CD4-positive, alpha-beta T cell treated with Interleukin-15 for 4 hours (primary cell): Measurements from ENCODE around the gene DIPK1C.

Experiments used
- DNase-seq: peaks from one replicate; pipeline ENCODE4 v3.0.0-alpha.2; 2020; ENCODE audit warnings: low spot score

The DIPK1C gene

DNA sequence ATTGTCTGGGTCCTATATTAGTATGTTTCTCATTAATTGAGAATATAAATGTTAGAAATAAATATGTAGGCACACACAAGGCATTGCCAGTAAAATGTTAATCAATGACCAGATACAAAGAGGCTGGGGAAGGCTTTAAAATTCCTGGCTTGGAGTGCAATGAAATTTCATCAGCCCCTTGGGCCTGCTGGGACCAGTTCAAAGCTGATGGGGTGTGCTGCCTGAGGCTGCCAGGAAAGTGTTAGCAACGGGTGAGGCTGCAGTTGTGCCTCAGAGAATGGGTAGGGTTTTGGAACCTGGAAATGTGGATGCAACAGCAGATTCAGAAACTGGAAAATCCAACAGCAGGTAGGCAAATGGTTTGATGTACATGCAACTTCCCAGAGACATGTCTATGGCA lies 68.9 kb downstream of the DIPK1C start:
- DNase-seq = no peak

DNA sequence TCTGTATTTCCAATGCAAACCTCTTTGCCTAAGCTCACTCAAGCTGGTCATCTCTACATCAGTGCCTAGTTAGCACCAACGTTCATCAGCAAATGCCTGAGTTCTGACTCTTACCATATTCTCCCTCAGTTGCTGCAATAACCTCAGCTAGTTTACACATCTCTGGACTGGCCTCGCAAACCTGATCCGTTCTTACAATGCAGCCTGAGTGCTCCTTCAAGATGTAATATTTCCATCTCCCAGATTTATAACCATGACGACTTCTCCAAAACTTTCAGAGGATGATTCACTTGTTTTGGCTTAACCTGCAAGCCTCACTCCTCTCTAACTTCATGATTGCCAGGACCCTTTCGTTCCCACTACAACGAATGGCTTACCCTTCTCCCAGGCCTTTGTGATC lies 69.7 kb downstream of the DIPK1C start:
- DNase-seq = no peak
